GM19099 (cell line): Measurements from ENCODE around the gene NIN.

Experiments used
- POLR2A ChIP-seq: IDR thresholded peaks from 3 replicates; pipeline ENCODE4 v1.6.1; 2011; ENCODE audit warnings: low read depth; ENCODE audit not compliant: insufficient read length; ENCODE audit errors: extremely low read depth

Gene NIN

DNA sequence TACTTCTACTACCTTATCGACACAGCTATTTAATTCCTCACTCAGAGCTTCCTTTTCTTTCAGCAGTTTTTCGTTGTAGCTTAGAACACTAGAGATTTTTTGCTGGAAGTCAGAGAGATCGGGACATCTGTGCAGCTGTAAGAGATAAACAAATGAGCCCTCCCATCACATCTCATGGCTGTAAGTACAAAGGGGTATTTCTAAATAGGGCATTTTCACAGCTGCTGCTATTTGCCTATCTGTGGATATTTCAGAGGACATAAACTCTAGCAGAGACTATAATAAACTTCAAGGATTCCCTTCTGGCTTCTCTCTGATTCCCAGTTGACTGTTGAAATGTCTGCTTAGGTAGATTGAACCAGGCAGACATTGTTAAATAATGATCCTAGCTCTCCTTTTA is 86.7 kb downstream of the NIN start:
- no peak for TF ChIP-seq POLR2A

GRCh38 chr14:50741567-50741966 is 89.4 kb downstream of the NIN start:
- TF ChIP-seq POLR2A: no peak

DNA sequence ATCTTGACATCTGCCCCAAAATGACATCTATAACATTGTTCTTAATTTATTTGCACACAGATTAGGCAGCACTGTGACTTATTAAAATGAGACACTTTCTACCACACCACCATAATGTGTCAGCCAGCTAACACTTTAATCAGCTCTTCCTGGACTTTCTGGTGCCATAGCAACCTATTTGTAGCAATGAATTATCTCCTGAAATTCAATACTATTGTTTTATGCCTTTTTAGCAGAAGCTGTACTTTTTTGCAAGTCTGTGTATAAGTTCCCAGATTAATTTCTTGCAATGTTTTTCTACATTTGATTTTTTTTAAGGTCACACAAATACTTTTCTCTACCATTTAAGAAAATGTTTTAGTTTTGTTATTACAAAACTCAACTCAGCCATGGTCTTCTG is 90.1 kb downstream of the NIN start:
- no peak for TF ChIP-seq POLR2A

DNA sequence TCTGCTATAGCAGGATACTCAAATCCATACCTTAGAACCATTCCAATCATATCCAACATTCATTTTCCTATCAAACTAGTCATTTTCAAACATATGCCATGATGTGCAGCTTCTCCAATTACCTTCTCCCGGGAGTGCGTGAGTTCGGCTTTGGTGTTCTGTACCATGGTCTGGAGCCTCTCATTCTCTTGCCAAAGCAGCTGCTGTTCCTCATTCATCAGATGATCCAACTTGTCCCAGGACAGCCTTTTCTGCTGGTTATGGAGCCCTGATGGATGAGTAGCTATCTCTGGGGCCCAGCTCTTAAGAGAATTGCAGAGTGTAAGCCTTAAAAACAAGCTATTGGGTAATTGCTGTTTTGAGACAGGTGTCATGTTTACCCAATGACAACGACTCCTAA is 91.8 kb downstream of the NIN start:
- TF ChIP-seq POLR2A: no peak

GRCh38 chr14:50736932-50737419 is 94.0 kb downstream of the NIN start:
- TF ChIP-seq POLR2A: no peak

GRCh38 chr14:50734950-50735695 is 95.8 kb downstream of the NIN start:
- no peak for TF ChIP-seq POLR2A

- TF ChIP-seq POLR2A: no peak
These were observed 97.5 kb downstream of the NIN start for GRCh38 chr14:50733494-50733893.

GRCh38 chr14:50728836-50729235 is 102.1 kb downstream of the NIN start:
- TF ChIP-seq POLR2A: no peak

- no peak for TF ChIP-seq POLR2A
These were observed 104.4 kb downstream of the NIN start for GRCh38 chr14:50726372-50727107.

DNA sequence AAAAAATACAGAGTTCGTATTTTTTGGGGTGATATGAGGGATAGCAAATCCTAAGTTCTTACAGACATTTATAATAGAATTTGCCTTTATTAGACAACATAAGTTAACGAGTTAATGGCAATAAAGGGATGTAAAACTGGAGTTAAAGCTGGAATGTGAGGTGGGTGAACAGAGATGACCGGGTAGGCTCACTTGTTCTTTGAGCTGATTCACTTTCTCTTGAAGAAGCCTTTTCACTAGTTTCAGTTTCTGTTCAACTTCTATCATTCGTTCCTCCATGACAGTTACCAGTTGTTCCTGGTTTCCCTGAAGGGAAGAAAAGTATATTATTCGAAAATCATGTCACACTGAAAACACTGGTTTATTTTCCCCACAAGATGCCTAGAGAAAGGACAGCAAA is 105.2 kb downstream of the NIN start:
- no peak for TF ChIP-seq POLR2A

DNA sequence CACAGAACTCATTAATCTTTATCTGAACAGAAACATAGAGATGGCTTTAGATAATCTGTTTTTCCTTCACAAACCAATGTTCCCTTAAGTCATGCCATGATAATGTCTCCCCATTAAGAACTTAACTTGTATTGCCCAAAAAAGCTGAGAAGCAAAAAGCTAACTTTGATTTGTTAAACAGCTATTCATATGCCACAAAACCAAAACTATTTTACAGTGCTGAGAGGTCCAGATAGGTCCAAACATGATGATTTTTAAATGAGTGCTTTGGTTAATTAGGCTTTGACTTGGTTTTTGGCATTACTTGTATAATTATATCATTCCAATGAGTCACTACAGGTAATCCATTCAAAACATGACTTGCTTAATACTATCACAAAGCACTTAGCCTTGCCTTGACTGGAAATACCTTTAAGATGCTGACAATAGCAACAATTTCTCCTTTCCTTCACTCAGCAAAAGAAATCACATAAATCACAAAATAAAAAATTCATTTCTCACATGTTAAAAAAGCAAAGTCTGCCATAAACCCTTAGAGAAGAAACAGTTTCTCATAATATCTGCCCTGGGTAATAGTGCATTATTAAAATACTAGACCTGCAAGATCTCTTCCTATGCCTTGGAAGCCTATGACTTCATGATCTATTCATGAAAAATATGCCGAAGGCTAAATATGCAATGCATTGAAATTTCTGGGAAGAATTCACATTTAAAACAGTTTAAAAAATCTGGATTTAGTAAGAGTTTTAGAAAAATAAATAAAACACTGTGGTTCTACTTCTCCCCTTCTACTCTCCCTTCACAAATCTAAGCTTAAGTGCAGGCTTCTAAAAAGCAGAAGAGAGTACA is 110.8 kb downstream of the NIN start:
- no peak for TF ChIP-seq POLR2A

- TF ChIP-seq POLR2A: no peak
These were observed 112.0 kb downstream of the NIN start for GRCh38 chr14:50718949-50719348.

DNA sequence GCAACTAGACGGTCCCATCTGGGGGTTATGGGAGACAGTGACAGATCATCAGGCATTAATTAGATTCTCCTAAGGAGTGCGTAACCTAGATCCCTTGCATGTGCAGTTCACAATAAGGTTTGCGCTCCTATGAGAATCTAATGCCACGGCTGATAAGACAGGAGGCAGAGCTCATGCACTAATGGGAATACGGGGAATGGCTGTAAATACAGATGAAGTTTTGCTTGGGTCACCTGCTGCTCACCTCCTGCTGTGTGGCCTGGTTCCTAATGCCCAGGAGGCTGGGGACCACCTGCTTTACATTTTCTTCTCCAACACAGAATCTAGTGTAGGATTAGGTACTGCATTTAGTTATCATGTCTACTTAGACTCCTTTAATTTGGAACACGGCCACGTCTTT is 113.2 kb downstream of the NIN start:
- TF ChIP-seq POLR2A: no peak

DNA sequence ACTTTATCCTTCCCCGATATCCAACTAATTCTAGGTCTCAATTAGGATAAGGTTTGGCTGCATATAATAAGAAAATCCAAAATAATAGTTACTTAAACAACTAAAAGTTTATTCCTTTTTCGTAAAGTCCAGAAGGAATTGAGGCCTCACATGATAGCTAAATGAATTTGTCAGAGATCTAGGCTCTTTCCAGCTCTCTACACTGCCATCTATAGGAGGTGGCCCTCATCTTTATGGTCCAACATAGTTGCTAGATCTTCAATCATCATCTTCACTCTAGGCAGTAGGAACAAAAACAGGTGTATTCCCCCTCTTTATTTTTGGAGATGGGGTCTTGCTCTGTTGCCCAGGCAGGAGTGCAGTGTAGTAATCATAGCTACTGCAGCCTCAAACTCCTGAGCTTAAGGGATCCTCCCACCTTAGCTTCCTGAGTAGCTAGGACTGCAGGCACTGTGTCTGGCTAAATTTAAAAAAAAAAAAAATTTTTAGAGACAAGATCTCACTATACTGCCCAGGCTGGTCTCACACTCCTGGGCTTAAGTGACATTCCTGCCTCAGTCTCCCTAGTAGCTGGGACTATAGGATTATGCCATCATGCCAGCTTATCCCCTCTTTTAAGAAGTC is 116.4 kb downstream of the NIN start:
- no peak for TF ChIP-seq POLR2A

- no peak for TF ChIP-seq POLR2A
These were observed 119.9 kb downstream of the NIN start for GRCh38 chr14:50711043-50711442.
